ENCODE results near the gene HMGB2.

The HMGB2 gene

GRCh38 chr4:173374588-173374987 is 40.4 kb upstream of the HMGB2 start:
- no peak for TF ChIP-seq REST (IDR thresholded peaks at IDR 0.05; ENCODE audit: insufficient read depth in 1 of 2, low read depth in 2 of 2, low read length in 2 of 2)
- TF ChIP-seq POLR2AphosphoS5 (IDR thresholded peaks at IDR 0.05; ENCODE audit: low read depth, low read length), result no peak
- TF ChIP-seq TAF1 (IDR thresholded peaks at IDR 0.05; ENCODE audit: borderline replicate concordance, insufficient read depth, low read length), result no peak

DNA sequence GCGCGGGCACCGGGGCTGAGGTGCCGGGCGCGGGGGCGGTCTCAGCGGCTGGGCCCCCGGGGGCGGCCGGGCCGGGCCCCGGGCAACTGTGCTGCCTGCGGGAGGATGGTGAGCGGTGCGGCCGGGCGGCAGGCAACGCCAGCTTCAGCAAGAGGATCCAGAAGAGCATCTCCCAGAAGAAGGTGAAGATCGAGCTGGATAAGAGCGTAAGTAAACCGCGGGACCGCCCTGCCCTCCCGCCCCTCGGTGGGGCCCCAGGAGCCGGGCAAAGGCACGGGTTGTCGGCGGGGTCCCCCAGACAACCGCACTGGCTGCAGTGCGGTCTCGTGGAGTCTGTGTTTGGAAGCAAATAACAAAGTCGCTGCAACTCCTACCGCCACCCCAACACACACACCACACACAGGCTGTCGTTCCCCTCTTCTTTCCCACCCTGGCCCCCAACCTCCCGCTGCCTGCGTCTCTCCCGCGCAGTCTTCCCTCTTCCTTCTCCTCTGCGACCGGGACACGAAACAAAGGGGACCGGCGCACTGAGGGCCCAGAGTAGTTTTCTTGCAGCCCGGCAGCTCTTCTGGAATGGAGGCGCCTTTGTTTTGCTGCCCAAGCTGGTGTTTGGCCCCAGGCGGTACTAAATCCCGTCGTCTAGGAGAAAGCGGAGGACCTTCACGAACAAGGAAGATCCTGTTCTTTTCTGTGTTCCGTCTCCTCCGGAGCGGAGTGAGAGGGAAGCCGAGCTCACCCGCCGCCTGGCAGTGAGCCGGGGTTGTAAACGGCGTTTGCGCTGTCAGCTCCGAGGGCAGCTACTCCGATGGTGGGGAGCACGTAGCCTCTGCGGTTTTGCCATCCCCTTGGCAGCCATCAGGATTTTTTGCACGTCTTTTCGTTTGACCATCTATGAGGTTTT is 37.4 kb upstream of the HMGB2 start:
- 0 out of 2 replicates have a peak, but pooled peaks have one; percentile 16 for TF ChIP-seq SIN3A (IDR thresholded peaks at IDR 0.05; ENCODE audit: borderline replicate concordance, insufficient read depth, low read length)
- no peak for TF ChIP-seq TAF1 (IDR thresholded peaks at IDR 0.05; ENCODE audit: borderline replicate concordance, insufficient read depth, low read length)

- TF ChIP-seq REST (IDR thresholded peaks at IDR 0.05; ENCODE audit: insufficient read depth in 1 of 2, low read depth in 2 of 2, low read length in 2 of 2) (peak; percentile 71 to 84), SIN3A (IDR thresholded peaks at IDR 0.05; ENCODE audit: borderline replicate concordance, insufficient read depth, low read length) (peak; percentile 70; the same call in 1 of the 2 replicates), FOXP2 (optimal IDR thresholded peaks at IDR 0.05; ENCODE audit: borderline replicate concordance, extremely low read depth, extremely low read length, insufficient read depth) (no peak), TAF1 (IDR thresholded peaks at IDR 0.05; ENCODE audit: borderline replicate concordance, insufficient read depth, low read length) (peak; percentile 77; the same call in 1 of the 2 replicates), POLR2AphosphoS5 (IDR thresholded peaks at IDR 0.05; ENCODE audit: low read depth, low read length) (peak; percentile 88)
These were observed 36.5 kb upstream of the HMGB2 start, which contains the start of gene SAP30 for GRCh38 chr4:173370477-173371291. TSS of gene SAP30 (plus strand) at chr4:173370954. CDS start at chr4:173371183, 229 bp downstream.

GRCh38 chr4:173370130-173370476 is 35.9 kb upstream of the HMGB2 start:
- no peak for TF ChIP-seq SIN3A (IDR thresholded peaks at IDR 0.05; ENCODE audit: borderline replicate concordance, insufficient read depth, low read length)
- TF ChIP-seq REST (IDR thresholded peaks at IDR 0.05; ENCODE audit: insufficient read depth in 1 of 2, low read depth in 2 of 2, low read length in 2 of 2), result no peak
- TF ChIP-seq TAF1 (IDR thresholded peaks at IDR 0.05; ENCODE audit: borderline replicate concordance, insufficient read depth, low read length), result 0 out of 2 replicates have a peak, but pooled peaks have one; percentile 19

DNA sequence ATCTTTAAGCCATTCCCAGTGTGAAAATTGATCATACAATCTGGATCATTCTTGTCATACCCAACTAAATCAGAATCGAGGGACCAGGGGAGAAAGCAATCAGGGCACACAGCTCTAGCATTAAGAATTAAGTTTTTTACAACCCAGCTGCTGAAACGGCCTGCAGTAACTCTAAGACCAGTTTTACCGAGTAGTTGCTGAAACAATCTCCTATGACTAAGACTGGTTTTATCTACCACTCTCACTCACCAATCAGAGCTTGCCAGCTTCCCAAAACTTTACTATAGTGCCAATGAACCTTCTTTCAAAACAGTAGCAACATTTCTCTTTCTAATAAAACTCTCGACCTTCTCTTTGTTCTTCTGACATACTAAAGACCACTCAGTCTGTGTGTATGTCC is 33.8 kb upstream of the HMGB2 start:
- no peak for TF ChIP-seq FOXP2 (optimal IDR thresholded peaks at IDR 0.05; ENCODE audit: borderline replicate concordance, extremely low read depth, extremely low read length, insufficient read depth)
- no peak for TF ChIP-seq SIN3A (IDR thresholded peaks at IDR 0.05; ENCODE audit: borderline replicate concordance, insufficient read depth, low read length)
- no peak for TF ChIP-seq REST (IDR thresholded peaks at IDR 0.05; ENCODE audit: insufficient read depth in 1 of 2, low read depth in 2 of 2, low read length in 2 of 2)
- no peak for TF ChIP-seq POLR2AphosphoS5 (IDR thresholded peaks at IDR 0.05; ENCODE audit: low read depth, low read length)
- TF ChIP-seq TAF1 (IDR thresholded peaks at IDR 0.05; ENCODE audit: borderline replicate concordance, insufficient read depth, low read length), result no peak

Data from PFSK-1 (cell line).